ENCODE data around the gene CORO2A. TPM values are rescaled to one million over a fixed set of nuclear protein-coding genes. Genes with fewer than 3 reads are reported as not detected.

The CORO2A gene
- total RNA-seq, 1 experiment from 2014 or later, result 15.8 TPM

- Histone ChIP-seq H2BK5ac (ENCODE audit: insufficient read length, low read length) (no peak overlapping the region), H3K4ac (ENCODE audit: low read depth, low read length) (no peak overlapping the region), H3K27ac (ENCODE audit: insufficient read length, low read depth, low read length) (no peak overlapping the region), H4K20me1 (ENCODE audit: control insufficient read depth, insufficient read depth, insufficient read length) (peaks cover 3% of the 10 kb centered on the region), H4K5ac (ENCODE audit: insufficient read length, low read depth, low read length) (no peak overlapping the region), H3K4me2 (ENCODE audit: insufficient read depth, insufficient read length, low read length) (peak overlapping the region; percentile 11), H2BK15ac (ENCODE audit: low read depth, low read length) (no peak overlapping the region), H3K9me3 (ENCODE audit: control insufficient read depth, low read depth, low read length) (no peaks in the 10 kb centered on the region), H3K79me1 (ENCODE audit: insufficient read depth, low read depth, low read length, poor library complexity, severe bottlenecking) (no peaks in the 10 kb centered on the region), H2AFZ (ENCODE audit: low read length) (no peak overlapping the region), H4K8ac (replicated peaks; ENCODE audit: insufficient read length, low read depth, low read length) (no peak overlapping the region), H3K14ac (ENCODE audit: insufficient read depth, low read length) (no peak overlapping the region), H3K23me2 (ENCODE audit: insufficient read length, low read depth, low read length, poor library complexity, severe bottlenecking) (no peaks in the 10 kb centered on the region), H3K23ac (ENCODE audit: insufficient read length, low read depth, low read length) (no peak overlapping the region), H3T11ph (ENCODE audit: low read length) (no peak overlapping the region), H3K56ac (ENCODE audit: insufficient read length, low read depth, low read length) (no peak overlapping the region), H3K4me1 (ENCODE audit: insufficient read depth, low read length) (peaks cover 16% of the 10 kb centered on the region; the same call in 1 of the 2 replicates), H2AK5ac (ENCODE audit: insufficient read length, low read length) (no peak overlapping the region), H4K91ac (ENCODE audit: insufficient read length, low read depth, low read length) (no peak overlapping the region), H2BK20ac (ENCODE audit: low read depth, low read length, poor library complexity, severe bottlenecking) (no peak overlapping the region), H3K9ac (ENCODE audit: extremely low read depth, insufficient read length, low read length) (no peak overlapping the region), H2BK12ac (ENCODE audit: insufficient read length, low read depth, low read length) (no peak overlapping the region), H3K79me2 (ENCODE audit: insufficient read depth, low read length) (no peaks in the 10 kb centered on the region; the same call in none of the 2 replicates), H3K18ac (ENCODE audit: insufficient read length, low read depth, low read length) (no peak overlapping the region), H3K27me3 (ENCODE audit: insufficient read depth, low read length) (no peaks in the 10 kb centered on the region), H2BK120ac (ENCODE audit: low read depth, low read length, poor library complexity, severe bottlenecking) (no peak overlapping the region)
- Mint-ChIP-seq H3K4me1 (peaks cover 50 to 55% of the 10 kb centered on the region in 2 experiments), H3K36me3 (ENCODE audit: insufficient read depth in 1 of 3, low read depth in 3 of 3) (no peaks in the 10 kb centered on the region; a peak in 1 of 7 replicates), H3K9me3 (no peaks in the 10 kb centered on the region), H3K27me3 (ENCODE audit: low read depth) (no peaks in the 10 kb centered on the region), H3K27ac (peak overlapping the region in 2 of 3 experiments; percentile 12 to 53; a peak in 3 of 7 replicates), H3K4me3 (peak overlapping the region in 1 of 2 experiments; percentile 59; a peak in 2 of 5 replicates)
- no peak for TF ChIP-seq CTCF (conservative IDR thresholded peaks at IDR 0.05)
- WGBS (ENCODE audit: extremely low coverage, insufficient read length, low lambda C conversion rate), result no CpG with 5 or more reads among the region's 15 CpGs
- DNase-seq, result peak; percentile 80
These were observed 23.4 kb downstream of the CORO2A start for GRCh38 chr9:98168941-98169488.
